Esophagus muscularis mucosa (tissue), 3 donors: ENCODE data around the gene PNMA6F.

Experiments
- POLR2A ChIP-seq: fragments of 450-650 bp; IDR thresholded peaks from one replicate; pipeline ENCODE4 v1.6.1; 2017; ENCODE audit warnings: antibody characterized with exemption, moderate library complexity, mild to moderate bottlenecking, low read depth
- TF ChIP-seq, protein P1 (sequence below), 3 experiments: fragments of 200-600 bp in 2 of 3; fragments of 450-650 bp in 1 of 3; sonication (generic) in 2 of 3; IDR thresholded peaks; one replicate each; pipeline ENCODE4 v1.5.1; 2017 to 2019; ENCODE audit warnings: antibody characterized with exemption in 3 of 3, mild to moderate bottlenecking in 2 of 3, moderate library complexity in 1 of 3

DNA sequence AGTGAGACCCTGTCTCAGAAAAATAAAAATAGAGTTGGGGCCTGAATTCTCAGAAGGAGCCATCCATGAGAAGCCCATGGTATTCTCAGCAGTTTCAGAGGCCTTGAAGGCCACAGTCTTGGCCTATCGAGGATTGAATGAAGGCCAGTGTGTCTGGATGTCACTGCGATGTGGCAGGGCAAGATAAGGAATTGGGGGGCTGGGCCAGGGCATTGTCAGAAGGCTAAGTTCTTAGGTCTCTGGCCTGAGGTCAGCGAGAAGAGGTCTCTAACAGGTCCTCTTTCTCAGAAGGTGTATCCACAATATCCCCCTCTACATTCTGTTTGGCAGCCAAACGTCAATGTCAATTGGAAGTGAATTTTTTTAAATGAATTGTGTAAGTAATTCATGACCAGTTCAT is 18.1 kb upstream of the PNMA6F start:
- TF ChIP-seq, protein P1, sequence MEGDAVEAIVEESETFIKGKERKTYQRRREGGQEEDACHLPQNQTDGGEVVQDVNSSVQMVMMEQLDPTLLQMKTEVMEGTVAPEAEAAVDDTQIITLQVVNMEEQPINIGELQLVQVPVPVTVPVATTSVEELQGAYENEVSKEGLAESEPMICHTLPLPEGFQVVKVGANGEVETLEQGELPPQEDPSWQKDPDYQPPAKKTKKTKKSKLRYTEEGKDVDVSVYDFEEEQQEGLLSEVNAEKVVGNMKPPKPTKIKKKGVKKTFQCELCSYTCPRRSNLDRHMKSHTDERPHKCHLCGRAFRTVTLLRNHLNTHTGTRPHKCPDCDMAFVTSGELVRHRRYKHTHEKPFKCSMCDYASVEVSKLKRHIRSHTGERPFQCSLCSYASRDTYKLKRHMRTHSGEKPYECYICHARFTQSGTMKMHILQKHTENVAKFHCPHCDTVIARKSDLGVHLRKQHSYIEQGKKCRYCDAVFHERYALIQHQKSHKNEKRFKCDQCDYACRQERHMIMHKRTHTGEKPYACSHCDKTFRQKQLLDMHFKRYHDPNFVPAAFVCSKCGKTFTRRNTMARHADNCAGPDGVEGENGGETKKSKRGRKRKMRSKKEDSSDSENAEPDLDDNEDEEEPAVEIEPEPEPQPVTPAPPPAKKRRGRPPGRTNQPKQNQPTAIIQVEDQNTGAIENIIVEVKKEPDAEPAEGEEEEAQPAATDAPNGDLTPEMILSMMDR (IDR thresholded peaks at IDR 0.05), result no peak
- TF ChIP-seq POLR2A, result no peak
